ENCODE measurements around the gene FTO. TPM values are rescaled to one million over a fixed set of nuclear protein-coding genes. Genes with fewer than 3 reads are reported as not detected.

FTO gene
- total RNA-seq, 1 experiment from 2014 or later: 57.4 TPM

DNA sequence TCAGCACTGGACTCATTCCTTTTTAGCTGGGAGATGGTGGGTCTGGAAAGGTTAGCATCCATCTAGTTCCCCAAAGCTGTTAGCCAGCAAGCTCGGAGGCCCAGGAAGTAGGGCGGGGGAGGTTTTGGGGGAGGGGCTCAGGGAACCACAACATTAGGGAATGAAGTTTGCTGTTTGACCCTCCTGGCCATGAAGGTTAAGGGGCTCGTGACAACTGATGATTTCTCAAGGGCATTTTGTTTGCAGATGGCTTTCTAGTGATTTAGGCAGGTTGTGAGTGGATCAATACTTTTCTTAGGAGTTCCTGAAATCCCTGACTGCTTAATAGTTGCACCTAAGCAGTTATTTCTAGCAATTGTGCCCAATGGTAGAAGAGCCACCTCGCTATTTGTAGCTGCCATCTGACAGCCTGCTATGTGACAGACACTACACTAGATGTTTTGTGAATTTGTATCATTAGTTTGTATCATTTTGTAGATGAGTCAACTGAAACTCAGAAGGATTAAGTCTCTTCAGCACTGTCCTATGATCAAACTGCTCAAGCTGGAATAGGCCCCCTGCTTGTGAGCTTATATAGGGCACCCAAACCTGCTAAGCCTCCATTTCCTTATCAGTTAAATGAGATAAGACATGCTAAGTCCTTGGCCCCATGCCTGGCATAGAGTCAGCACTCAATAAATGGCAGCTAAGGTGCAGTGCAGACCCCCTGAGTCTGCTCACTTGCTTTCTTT lies 436.3 kb downstream of the FTO start:
- no peak overlapping the region for H3K4me3 Mint-ChIP-seq
- H3K36me3 Mint-ChIP-seq: no peaks in the 10 kb centered on the region; the same call in 1 of the 2 replicates
- no peaks in the 10 kb centered on the region; the same call in 1 of the 2 replicates for H3K27me3 Mint-ChIP-seq (ENCODE audit: low read depth)
- POLR2A ChIA-PET: no interaction called here
- ATAC-seq (peak; percentile 39), DNase-seq (ENCODE audit: low spot score) (no peak)
- TF ChIP-seq KAT7 (CRISPR knock-in tag; IDR thresholded peaks at IDR 0.05; ENCODE audit: borderline replicate concordance): no peak
- no peak for TF ChIP-seq MXD4 (CRISPR knock-in tag; IDR thresholded peaks at IDR 0.05; ENCODE audit: borderline replicate concordance)
- TF ChIP-seq, protein P1, sequence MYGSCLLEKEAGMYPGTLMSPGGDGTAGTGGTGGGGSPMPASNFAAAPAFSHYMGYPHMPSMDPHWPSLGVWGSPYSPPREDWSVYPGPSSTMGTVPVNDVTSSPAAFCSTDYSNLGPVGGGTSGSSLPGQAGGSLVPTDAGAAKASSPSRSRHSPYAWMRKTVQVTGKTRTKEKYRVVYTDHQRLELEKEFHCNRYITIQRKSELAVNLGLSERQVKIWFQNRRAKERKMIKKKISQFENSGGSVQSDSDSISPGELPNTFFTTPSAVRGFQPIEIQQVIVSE (CRISPR knock-in tag; IDR thresholded peaks at IDR 0.05; ENCODE audit: borderline replicate concordance): no peak
- no peak for TF ChIP-seq GTF2I (CRISPR knock-in tag; conservative IDR thresholded peaks at IDR 0.05)
- TF ChIP-seq, protein P2, sequence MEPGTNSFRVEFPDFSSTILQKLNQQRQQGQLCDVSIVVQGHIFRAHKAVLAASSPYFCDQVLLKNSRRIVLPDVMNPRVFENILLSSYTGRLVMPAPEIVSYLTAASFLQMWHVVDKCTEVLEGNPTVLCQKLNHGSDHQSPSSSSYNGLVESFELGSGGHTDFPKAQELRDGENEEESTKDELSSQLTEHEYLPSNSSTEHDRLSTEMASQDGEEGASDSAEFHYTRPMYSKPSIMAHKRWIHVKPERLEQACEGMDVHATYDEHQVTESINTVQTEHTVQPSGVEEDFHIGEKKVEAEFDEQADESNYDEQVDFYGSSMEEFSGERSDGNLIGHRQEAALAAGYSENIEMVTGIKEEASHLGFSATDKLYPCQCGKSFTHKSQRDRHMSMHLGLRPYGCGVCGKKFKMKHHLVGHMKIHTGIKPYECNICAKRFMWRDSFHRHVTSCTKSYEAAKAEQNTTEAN (CRISPR knock-in tag; IDR thresholded peaks at IDR 0.05): no peak
- TF ChIP-seq, protein P3, sequence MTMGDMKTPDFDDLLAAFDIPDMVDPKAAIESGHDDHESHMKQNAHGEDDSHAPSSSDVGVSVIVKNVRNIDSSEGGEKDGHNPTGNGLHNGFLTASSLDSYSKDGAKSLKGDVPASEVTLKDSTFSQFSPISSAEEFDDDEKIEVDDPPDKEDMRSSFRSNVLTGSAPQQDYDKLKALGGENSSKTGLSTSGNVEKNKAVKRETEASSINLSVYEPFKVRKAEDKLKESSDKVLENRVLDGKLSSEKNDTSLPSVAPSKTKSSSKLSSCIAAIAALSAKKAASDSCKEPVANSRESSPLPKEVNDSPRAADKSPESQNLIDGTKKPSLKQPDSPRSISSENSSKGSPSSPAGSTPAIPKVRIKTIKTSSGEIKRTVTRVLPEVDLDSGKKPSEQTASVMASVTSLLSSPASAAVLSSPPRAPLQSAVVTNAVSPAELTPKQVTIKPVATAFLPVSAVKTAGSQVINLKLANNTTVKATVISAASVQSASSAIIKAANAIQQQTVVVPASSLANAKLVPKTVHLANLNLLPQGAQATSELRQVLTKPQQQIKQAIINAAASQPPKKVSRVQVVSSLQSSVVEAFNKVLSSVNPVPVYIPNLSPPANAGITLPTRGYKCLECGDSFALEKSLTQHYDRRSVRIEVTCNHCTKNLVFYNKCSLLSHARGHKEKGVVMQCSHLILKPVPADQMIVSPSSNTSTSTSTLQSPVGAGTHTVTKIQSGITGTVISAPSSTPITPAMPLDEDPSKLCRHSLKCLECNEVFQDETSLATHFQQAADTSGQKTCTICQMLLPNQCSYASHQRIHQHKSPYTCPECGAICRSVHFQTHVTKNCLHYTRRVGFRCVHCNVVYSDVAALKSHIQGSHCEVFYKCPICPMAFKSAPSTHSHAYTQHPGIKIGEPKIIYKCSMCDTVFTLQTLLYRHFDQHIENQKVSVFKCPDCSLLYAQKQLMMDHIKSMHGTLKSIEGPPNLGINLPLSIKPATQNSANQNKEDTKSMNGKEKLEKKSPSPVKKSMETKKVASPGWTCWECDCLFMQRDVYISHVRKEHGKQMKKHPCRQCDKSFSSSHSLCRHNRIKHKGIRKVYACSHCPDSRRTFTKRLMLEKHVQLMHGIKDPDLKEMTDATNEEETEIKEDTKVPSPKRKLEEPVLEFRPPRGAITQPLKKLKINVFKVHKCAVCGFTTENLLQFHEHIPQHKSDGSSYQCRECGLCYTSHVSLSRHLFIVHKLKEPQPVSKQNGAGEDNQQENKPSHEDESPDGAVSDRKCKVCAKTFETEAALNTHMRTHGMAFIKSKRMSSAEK (CRISPR knock-in tag; IDR thresholded peaks at IDR 0.05; ENCODE audit: borderline replicate concordance): no peak
- TF ChIP-seq SMAD4 (CRISPR knock-in tag; IDR thresholded peaks at IDR 0.05): no peak
- TF ChIP-seq FOXJ3 (CRISPR knock-in tag; IDR thresholded peaks at IDR 0.05; ENCODE audit: borderline replicate concordance): no peak
- CTCF ChIA-PET: interaction anchor here (0.5 to 1.5 kb wide), 4 partner anchors 10 to 1110 kb away, joined by 4 read pairs; no protein-coding TSS in a partner anchor
- no peak overlapping the region for H3K27ac Mint-ChIP-seq
- H3K4me1 Mint-ChIP-seq: peaks cover 19% of the 10 kb centered on the region
- H3K9me3 Mint-ChIP-seq: peaks cover 18% of the 10 kb centered on the region

DNA sequence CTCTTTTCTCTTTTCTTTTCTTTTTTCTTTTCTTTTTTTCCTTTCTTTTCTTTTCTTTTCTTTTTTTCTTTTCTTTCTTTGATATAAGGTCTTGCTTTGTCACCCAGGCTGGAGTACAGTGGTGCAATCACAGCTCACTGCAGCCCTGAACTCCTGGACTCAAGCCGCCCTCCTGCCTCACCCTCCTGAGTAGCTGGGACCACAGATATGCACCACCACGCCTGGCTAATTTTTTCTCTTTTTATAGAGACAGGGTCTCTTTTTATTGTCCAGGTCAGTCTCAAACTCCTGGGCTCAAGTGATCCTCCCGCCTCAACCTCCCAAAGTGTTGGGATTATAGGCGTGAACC lies 436.8 kb downstream of the FTO start:
- TF ChIP-seq, protein P1 (CRISPR knock-in tag; IDR thresholded peaks at IDR 0.05; ENCODE audit: borderline replicate concordance): no peak
- TF ChIP-seq ZNF317 (CRISPR knock-in tag; IDR thresholded peaks at IDR 0.05; ENCODE audit: borderline replicate concordance, low read depth) (no peak), PRRX2 (CRISPR knock-in tag; IDR thresholded peaks at IDR 0.05) (no peak), ZNF416 (CRISPR knock-in tag; IDR thresholded peaks at IDR 0.05) (no peak), NR1H2 (CRISPR knock-in tag; IDR thresholded peaks at IDR 0.05) (no peak)
- TF ChIP-seq, protein P4, sequence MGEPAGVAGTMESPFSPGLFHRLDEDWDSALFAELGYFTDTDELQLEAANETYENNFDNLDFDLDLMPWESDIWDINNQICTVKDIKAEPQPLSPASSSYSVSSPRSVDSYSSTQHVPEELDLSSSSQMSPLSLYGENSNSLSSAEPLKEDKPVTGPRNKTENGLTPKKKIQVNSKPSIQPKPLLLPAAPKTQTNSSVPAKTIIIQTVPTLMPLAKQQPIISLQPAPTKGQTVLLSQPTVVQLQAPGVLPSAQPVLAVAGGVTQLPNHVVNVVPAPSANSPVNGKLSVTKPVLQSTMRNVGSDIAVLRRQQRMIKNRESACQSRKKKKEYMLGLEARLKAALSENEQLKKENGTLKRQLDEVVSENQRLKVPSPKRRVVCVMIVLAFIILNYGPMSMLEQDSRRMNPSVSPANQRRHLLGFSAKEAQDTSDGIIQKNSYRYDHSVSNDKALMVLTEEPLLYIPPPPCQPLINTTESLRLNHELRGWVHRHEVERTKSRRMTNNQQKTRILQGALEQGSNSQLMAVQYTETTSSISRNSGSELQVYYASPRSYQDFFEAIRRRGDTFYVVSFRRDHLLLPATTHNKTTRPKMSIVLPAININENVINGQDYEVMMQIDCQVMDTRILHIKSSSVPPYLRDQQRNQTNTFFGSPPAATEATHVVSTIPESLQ (CRISPR knock-in tag; IDR thresholded peaks at IDR 0.05): no peak
- TF ChIP-seq, protein P5, sequence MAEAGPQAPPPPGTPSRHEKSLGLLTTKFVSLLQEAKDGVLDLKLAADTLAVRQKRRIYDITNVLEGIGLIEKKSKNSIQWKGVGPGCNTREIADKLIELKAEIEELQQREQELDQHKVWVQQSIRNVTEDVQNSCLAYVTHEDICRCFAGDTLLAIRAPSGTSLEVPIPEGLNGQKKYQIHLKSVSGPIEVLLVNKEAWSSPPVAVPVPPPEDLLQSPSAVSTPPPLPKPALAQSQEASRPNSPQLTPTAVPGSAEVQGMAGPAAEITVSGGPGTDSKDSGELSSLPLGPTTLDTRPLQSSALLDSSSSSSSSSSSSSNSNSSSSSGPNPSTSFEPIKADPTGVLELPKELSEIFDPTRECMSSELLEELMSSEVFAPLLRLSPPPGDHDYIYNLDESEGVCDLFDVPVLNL (CRISPR knock-in tag; IDR thresholded peaks at IDR 0.05; ENCODE audit: borderline replicate concordance, low read depth): no peak
- no peak for ATAC-seq
- ChIA-PET POLR2A (no interaction called here), CTCF (interaction anchor here (0.8 to 1.5 kb wide), 2 partner anchors 10 to 249 kb away, joined by 4 read pairs; no protein-coding TSS in a partner anchor)
- DNase-seq (ENCODE audit: low spot score): no peak
- Mint-ChIP-seq H3K27me3 (ENCODE audit: low read depth) (no peaks in the 10 kb centered on the region; the same call in none of the 2 replicates), H3K9me3 (peaks cover 21% of the 10 kb centered on the region), H3K27ac (no peak overlapping the region), H3K36me3 (peaks cover 4% of the 10 kb centered on the region; the same call in 1 of the 2 replicates), H3K4me3 (no peak overlapping the region), H3K4me1 (peaks cover 14% of the 10 kb centered on the region)
